Tibial nerve (tissue), 4 donors: ENCODE data around the gene PRRT4. TPM values are rescaled to one million over a fixed set of nuclear protein-coding genes. Genes with fewer than 3 reads are reported as not detected.

Source experiments
- DNase-seq, 2 donors: peaks; one replicate each; pipeline ENCODE4 v3.0.0-alpha.2; 2019; ENCODE audit warnings: low spot score in 2 of 2
- H3K27ac ChIP-seq, 4 donors: fragments of 200-600 bp; sonication (generic) in 3 of 4; one replicate each; pipeline ENCODE4 v1.5.1; 2017 to 2019; ENCODE audit warnings: mild to moderate bottlenecking in 1 of 4
- H3K27me3 ChIP-seq, 2 donors: fragments of 200-600 bp; sonication (generic) in 1 of 2; one replicate each; pipeline versions ENCODE4 v1.5.1 to v1.6.0; 2017 to 2019
- H3K36me3 ChIP-seq, 3 donors: fragments of 200-600 bp; sonication (generic); one replicate each; pipeline ENCODE4 v1.5.1; 2018 to 2019
- H3K4me1 ChIP-seq, 4 donors: fragments of 200-600 bp; sonication (generic) in 3 of 4; one replicate each; pipeline ENCODE4 v1.5.1; 2017 to 2019
- H3K4me3 ChIP-seq, 4 donors: fragments of 200-600 bp; sonication (generic) in 3 of 4; one replicate each; pipeline ENCODE4 v1.5.1; 2017 to 2019; ENCODE audit warnings: mild to moderate bottlenecking in 1 of 4, moderate library complexity in 1 of 4
- H3K9me3 ChIP-seq, 4 donors: fragments of 200-600 bp; sonication (generic) in 3 of 4; one replicate each; pipeline ENCODE4 v1.5.1; 2017 to 2019
- CTCF ChIP-seq, 5 experiments: fragments of 200-600 bp in 3 of 5; fragments of 450-650 bp in 2 of 5; sonication (generic) in 3 of 5; IDR thresholded peaks; one replicate each; pipeline ENCODE4 v1.5.1; 2016 to 2019; ENCODE audit warnings: antibody characterized with exemption in 5 of 5, mild to moderate bottlenecking in 3 of 5, moderate library complexity in 2 of 5
- EP300 ChIP-seq, 2 donors: sonication (generic); formaldehyde crosslinking; IDR thresholded peaks; one replicate each; pipeline ENCODE4 v1.6.1; 2017; ENCODE audit warnings: antibody characterized with exemption in 2 of 2, mild to moderate bottlenecking in 1 of 2
- POLR2A ChIP-seq, 2 donors: fragments of 450-650 bp; IDR thresholded peaks; one replicate each; pipeline ENCODE4 v1.6.1; 2017; ENCODE audit warnings: antibody characterized with exemption in 2 of 2, mild to moderate bottlenecking in 2 of 2, moderate library complexity in 2 of 2
- WGBS, 2 donors: methylation state at CpG; one replicate each; pipeline ENCODE4 v1.1.5; 2018; 5-methylcytosine and 5-hydroxymethylcytosine counted together
- total RNA-seq, 4 donors: library from RNA; depleted of rRNA; stranded (reverse); fragments of >200 nt; gene quantifications; one replicate each; pipeline ENCODE4 v1.1.0, GENCODE V29; 2016

PRRT4 gene
- total RNA-seq, 4 donors from 2014 or later = 0.78 to 6.6 (median 2.6) TPM

GRCh38 chr7:128324368-128324680 is 37.2 kb downstream of the PRRT4 start:
- WGBS, 2 donors = 90 to 91% methylated on average over 9 of the region's 9 CpGs
- no peak for DNase-seq
- Histone ChIP-seq H3K27me3 (no peaks in the 10 kb centered on the region), H3K27ac (no peak overlapping the region), H3K4me3 (no peak overlapping the region), H3K4me1 (peaks cover 0 to 4% (median 0%) of the 10 kb centered on the region in 4 donors), H3K9me3 (no peaks in the 10 kb centered on the region), H3K36me3 (peaks cover 0 to 99% (median 4%) of the 10 kb centered on the region in 3 donors)
- TF ChIP-seq CTCF (IDR thresholded peaks at IDR 0.05) (no peak), POLR2A (IDR thresholded peaks at IDR 0.05) (no peak), EP300 (IDR thresholded peaks at IDR 0.05) (no peak)

GRCh38 chr7:128323459-128324367 is 37.8 kb downstream of the PRRT4 start:
- no peaks in the 10 kb centered on the region for H3K9me3 ChIP-seq
- H3K27me3 ChIP-seq = no peaks in the 10 kb centered on the region
- H3K4me1 ChIP-seq = peaks cover 0 to 4% (median 0%) of the 10 kb centered on the region in 4 donors
- H3K36me3 ChIP-seq = peaks cover 0 to 99% (median 0%) of the 10 kb centered on the region in 3 donors
- WGBS, 2 donors = 75 to 85% methylated on average over 10 of the region's 10 CpGs
- no peak overlapping the region for H3K4me3 ChIP-seq
- DNase-seq = no peak
- no peak overlapping the region for H3K27ac ChIP-seq
- no peak for TF ChIP-seq CTCF (IDR thresholded peaks at IDR 0.05)
- no peak for TF ChIP-seq POLR2A (IDR thresholded peaks at IDR 0.05)
- TF ChIP-seq EP300 (IDR thresholded peaks at IDR 0.05) = no peak

- peaks cover 0 to 97% (median 3%) of the 10 kb centered on the region in 3 donors for H3K36me3 ChIP-seq
- no peaks in the 10 kb centered on the region for H3K9me3 ChIP-seq
- no peak for TF ChIP-seq CTCF (IDR thresholded peaks at IDR 0.05)
- TF ChIP-seq POLR2A (IDR thresholded peaks at IDR 0.05) = no peak
- TF ChIP-seq EP300 (IDR thresholded peaks at IDR 0.05) = no peak
- H3K4me3 ChIP-seq = no peak overlapping the region
- peaks cover 0 to 4% (median 0%) of the 10 kb centered on the region in 4 donors for H3K4me1 ChIP-seq
- H3K27ac ChIP-seq = no peak overlapping the region
- no peak for DNase-seq
- H3K27me3 ChIP-seq = no peaks in the 10 kb centered on the region
Observed at GRCh38 chr7:128323040-128323439, 38.5 kb downstream of the PRRT4 start.

- H3K27ac ChIP-seq = no peak overlapping the region
- WGBS, 2 donors = 56 to 57% methylated on average over 3 of the region's 3 CpGs
- H3K36me3 ChIP-seq = peaks cover 0 to 97% (median 12%) of the 10 kb centered on the region in 3 donors
Observed at GRCh38 chr7:128322040-128322643, 39.3 kb downstream of the PRRT4 start.

More at GRCh38 chr7:128322040-128322643, 39.3 kb downstream of the PRRT4 start:
- no peaks in the 10 kb centered on the region for H3K27me3 ChIP-seq
- peaks cover 0 to 4% (median 0%) of the 10 kb centered on the region in 4 donors for H3K4me1 ChIP-seq
- H3K9me3 ChIP-seq = no peaks in the 10 kb centered on the region
- TF ChIP-seq POLR2A (IDR thresholded peaks at IDR 0.05) = no peak
- peak in 3 of 5 experiments; percentile 13 to 18 (median 17) for TF ChIP-seq CTCF (IDR thresholded peaks at IDR 0.05)
- no peak for TF ChIP-seq EP300 (IDR thresholded peaks at IDR 0.05)
- no peak overlapping the region for H3K4me3 ChIP-seq
- no peak for DNase-seq
